ENCODE measurements around the gene GUCY2D. TPM values are rescaled to one million over a fixed set of nuclear protein-coding genes. Genes with fewer than 3 reads are reported as not detected.
"Not testable (repeated sequence)": the region's sequence is repeated elsewhere in the genome, so short reads cannot be mapped to it uniquely, and the experiment has no call there.

The GUCY2D gene
- total RNA-seq, 1 donor from 2014 or later: 0.05 TPM

DNA sequence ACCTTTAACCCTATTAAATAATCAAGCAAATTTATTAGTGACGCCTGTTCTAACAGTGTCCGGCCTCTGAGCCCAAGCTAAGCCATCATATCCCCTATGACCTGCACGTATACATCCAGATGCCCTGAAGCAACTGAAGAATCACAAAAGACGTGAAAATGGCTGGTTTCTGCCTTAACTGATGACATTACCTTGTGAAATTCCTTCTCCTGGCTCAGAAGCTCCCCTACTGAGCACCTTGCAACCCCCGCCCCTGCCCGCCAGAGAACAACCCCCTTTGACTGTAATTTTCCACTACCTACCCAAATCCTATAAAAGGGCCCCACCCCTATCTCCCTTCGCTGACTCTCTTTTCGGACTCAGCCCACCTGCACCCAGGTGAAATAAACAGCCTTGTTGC is 59.4 kb downstream of the GUCY2D start:
- not testable (repeated sequence) for DNase-seq (ENCODE audit: low spot score); ATAC-seq

DNA sequence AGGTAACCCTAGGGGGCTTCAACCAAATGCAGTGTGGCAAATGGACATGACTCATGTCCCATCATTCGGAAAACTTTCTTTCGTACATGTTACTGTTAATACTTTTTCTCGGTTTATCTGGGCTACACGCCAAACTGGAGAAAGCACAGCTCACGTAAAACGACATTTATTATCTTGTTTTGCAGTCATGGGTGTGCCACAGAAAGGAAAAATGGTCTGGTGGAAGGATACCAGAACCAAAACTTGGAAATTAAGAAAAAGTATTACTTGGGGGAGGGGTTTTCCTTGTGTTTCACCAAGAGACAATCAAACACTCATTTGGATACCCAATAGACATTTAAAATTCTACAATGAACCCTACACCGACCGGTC is 60.0 kb downstream of the GUCY2D start:
- no peak for DNase-seq (ENCODE audit: low spot score)

DNA sequence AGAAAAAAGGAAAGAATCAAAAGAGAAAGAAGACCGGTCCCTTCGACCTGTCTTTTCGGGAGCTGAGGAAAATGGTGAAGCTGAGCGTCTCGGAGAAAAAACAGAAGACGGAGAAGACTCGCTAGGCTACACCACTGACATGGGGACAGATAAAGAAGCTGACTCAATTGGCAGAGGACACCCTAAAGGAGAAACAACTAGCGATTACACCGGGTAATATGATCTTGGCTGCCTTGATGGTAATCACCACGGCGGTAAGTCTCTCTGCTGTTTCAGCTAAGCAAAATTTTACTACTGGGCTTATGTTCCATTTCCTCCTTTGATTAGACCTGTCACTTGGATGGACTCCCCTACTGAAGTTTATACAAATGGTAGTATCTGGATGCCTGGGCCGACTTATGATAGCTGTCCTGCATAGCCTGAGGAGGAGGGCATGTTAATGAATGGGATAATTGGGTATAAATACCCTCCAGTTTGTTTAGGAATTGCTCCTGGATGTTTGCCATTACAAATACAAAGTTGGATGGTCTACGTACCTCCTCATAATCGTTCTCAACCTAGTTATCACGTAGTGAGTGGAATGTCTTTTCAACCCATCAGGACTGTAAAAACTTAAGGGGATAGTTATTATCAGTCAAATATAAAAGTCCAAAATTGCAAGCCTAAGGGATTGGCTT is 60.5 kb downstream of the GUCY2D start:
- DNase-seq (ENCODE audit: low spot score) (no peak), ATAC-seq (no peak)

More for the DNA sequence above, 60.0 kb downstream of the GUCY2D start:
- no peak for ATAC-seq

DNA sequence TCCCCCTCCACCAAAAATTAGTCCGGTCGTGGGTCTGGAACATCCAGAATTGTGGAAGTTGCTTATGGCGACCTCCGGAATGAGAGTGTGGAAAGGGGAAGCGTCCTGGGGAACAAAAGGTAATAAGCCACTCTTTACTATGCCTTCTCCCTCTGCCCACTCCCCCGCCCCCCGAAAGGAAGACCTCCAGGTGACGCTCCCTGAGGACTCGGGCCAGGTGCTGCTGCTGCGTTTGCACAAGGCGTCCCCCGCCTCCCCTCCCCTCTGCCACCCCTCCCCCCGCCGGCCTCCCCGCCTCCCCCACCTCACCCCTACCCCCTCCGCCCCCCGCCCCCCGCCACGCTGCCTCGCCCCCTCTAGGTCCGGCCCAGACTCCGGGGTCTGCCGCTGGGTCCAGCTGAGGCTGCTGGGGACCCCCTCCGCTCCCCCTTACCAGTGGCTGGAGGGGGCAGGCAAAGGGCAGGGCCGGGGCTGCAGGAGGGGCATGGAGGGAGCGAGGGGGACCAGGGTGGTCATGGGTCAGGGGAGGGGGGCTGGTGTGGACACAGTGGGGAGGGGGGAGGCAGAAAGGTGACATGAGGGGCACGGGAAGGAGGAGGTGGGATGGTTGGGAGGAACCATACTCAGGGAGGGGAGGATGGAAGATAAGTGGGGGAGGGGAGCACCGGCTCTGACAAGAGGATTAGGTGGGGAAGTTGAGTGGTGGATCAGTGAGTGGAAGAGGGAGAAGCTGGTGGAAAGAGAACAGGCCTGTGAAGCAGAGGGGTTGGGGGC is 61.5 kb downstream of the GUCY2D start:
- no peak for ATAC-seq
- no peak for DNase-seq (ENCODE audit: low spot score)

DNA sequence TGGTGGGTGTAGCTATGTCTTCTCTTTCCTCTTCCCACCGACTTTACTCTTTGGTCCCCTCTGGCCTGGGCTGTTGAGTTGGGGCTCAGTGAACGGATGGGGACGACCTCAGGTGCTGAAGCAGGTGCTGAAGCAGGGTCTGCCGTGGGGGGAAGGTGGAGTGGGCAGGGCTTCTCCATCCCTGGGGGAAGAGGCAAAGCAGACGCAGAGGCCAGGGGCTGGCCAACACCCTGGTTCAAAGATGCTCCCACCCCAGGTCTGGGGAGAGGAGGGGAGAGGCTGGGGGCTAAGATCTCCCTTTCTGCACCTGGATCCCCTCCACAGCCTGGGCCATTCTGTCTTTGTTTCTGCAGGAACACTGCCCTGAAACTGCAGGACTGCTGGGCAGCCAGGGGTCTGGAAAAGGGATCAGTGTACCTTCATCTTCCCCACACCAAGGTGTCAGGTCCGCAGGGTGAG is 62.2 kb downstream of the GUCY2D start:
- DNase-seq (ENCODE audit: low spot score): no peak
- no peak for ATAC-seq

DNA sequence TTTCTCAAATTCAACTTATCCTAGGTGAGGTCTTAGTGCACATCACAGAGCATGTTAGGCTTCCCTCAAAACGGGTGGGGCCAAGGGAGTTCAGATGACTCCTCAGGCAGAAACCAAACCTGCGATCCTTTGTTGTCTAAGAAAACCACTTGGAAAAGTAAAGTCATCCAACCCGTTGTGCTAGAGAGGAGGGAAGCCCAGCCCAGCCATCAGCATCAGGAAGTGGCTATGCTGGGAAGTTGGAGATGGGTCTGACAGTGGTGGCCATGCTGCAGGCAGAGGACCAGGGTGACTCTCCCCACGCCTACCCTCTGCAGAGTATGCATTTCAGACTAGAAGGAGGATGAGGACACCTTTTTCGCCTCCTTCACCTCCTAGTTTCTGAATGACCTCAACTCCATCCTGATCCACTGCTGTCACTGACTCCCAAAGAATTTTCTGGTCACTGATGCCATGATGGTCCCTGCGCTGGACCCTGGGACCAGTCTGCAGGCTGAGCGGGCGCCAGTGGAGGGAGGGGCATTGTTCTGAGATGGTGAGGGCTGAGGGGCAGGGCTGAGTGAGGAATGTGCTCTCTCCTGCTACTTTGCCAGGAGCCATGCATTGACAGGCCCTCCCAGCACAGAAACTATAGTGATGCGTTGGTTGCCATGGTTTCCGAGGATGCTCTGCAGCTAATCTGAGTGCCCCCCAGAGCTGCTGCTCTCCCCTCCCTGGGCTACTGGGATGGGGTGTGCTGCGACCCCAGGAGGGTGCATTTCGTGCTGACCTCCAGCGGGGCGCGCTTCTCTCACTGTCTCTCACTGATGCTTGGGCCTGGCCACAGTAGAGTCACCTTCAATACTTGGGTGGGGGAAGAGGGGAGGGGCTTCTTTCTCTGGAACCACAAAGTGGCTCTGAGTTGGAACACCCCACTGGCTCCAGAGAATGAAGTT is 64.7 kb downstream of the GUCY2D start:
- DNase-seq (ENCODE audit: low spot score) (no peak), ATAC-seq (no peak)

DNA sequence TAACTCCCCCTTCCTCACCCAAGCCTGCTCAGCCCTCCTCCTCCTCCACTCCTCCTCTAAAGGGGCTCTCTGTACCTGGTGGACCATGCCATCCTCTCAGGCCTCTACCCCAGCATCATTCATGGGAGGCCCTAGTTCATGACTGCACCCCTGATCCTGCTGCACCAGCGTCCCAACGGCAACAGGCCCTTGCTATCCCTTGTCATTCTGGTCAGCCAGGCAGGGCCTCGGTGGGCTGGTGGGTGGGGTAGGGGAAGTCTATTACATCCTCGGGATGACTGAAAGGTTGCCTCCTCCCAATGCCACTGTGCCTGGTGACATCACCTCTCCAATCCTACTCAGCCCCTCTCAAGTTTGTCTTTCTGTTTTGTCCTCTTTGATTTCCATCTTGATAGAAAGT is 65.4 kb downstream of the GUCY2D start:
- DNase-seq (ENCODE audit: low spot score) (no peak), ATAC-seq (no peak)

DNA sequence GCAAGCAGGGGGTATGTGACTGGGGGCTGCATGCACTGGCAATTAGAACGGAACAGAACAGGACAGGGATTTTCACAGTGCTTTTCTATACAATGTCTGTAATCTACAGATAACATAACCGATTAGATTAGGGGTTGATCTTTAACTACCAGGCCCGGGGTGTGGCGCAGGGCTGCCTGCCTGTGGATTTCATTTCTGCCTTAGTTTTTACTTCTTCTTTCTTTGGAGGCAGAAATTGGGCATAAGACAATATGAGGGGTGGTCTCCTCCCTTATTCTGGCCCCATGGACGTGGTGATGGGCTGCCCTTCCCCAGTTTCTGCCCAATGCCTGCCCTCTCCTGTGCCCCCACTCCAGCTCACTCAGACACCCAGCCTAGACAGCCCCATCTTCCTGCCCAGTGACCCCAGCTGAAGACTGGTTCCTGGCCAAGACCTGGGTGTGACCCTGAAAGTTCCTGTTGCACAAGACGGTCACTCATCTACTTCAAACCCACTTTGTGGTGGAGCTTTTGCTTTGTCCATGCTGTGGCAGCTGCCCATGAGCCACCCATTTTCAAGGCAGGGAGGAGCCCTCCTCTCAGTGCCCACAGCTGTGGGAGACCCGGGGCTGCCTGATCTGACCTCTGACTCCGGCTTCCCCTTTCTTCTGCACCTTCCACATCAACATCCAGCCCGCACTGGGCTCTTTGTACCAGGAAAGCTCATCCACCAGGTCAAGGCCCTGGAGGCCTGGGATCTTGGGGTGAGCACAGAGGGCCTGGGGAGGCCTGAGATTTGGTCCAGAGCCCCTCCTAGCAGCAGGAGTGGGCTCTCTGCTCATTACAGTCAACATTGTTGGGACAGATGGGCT is 66.5 kb downstream of the GUCY2D start:
- ATAC-seq (peak; percentile 36), DNase-seq (ENCODE audit: low spot score) (no peak)

DNA sequence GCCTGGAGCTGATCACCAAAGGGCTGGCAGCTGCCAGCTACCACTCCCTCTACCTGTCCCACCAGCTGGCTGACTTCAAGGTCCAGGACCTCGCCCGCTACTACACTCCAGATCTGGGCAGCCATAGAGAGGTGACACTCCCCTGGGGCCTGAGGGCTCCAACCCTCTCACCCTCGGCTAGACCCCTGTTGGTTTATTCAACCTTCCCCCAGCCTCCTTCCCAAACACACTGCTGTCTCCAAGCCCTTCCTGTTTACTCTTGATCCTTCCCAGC is 67.1 kb downstream of the GUCY2D start:
- DNase-seq (ENCODE audit: low spot score) (no peak), ATAC-seq (no peak)

Other genes with a start within 250 kb of the GUCY2D start
- 18.1 TPM for gene KDM6B, start 168.4 kb upstream of the GUCY2D start, total RNA-seq
- 1.3 TPM for gene TMEM88, start 147.5 kb upstream of the GUCY2D start, total RNA-seq
- gene NAA38, start 145.1 kb upstream of the GUCY2D start, total RNA-seq: 33.5 TPM
- 12.4 TPM for gene CYB5D1, start 144.6 kb upstream of the GUCY2D start, total RNA-seq
- 5.7 TPM for gene CHD3, start 113.8 kb upstream of the GUCY2D start, total RNA-seq
- gene RNF227, start 86.3 kb upstream of the GUCY2D start, total RNA-seq: 0.23 TPM
- gene KCNAB3, start 72.8 kb upstream of the GUCY2D start, total RNA-seq: 1.3 TPM
- 41.1 TPM for gene TRAPPC1, start 70.7 kb upstream of the GUCY2D start, total RNA-seq
- 8.9 TPM for gene CNTROB, start 70.4 kb upstream of the GUCY2D start, total RNA-seq
- 0.35 TPM for gene ALOX15B, start 36.4 kb downstream of the GUCY2D start, total RNA-seq
- not detected for gene ALOX12B, start 85.1 kb downstream of the GUCY2D start, total RNA-seq
- not detected for gene ALOXE3, start 115.9 kb downstream of the GUCY2D start, total RNA-seq
- not detected for gene HES7, start 121.5 kb downstream of the GUCY2D start, total RNA-seq
- gene PER1, start 149.8 kb downstream of the GUCY2D start, total RNA-seq: 108 TPM
- gene VAMP2, start 160.3 kb downstream of the GUCY2D start, total RNA-seq: 18.1 TPM
- gene TMEM107, start 173.8 kb downstream of the GUCY2D start, total RNA-seq: 3.6 TPM
- 4.5 TPM for gene BORCS6, start 187.6 kb downstream of the GUCY2D start, total RNA-seq
- gene AURKB, start 208.0 kb downstream of the GUCY2D start, total RNA-seq: 0.68 TPM
- 18.1 TPM for gene CTC1, start 245.4 kb downstream of the GUCY2D start, total RNA-seq
- gene PFAS, start 246.7 kb downstream of the GUCY2D start, total RNA-seq: 18.9 TPM